ENCODE data around the gene CHST10.

CHST10 gene

DNA sequence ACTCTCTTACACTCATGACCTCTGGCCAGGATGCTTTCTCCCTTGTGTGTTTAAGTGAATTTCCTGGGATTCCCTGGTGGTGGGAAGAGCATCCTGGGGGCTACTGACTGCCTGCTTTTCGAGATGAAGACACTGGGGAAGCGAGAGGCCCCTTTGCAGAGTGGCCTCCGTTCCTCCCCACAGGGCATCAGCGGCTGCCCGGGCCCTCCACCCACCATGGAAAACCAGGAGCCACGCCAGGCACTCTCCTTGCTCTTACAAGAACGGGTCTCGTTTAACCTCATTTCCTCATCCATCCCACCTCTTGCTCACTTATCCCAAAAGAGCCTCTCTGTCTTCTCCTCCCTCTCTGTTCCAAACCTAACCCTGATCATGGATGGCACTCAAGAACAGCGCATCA, 17.8 kb downstream of the CHST10 start:
- in situ Hi-C loops (cut with HindIII; ENCODE audit: low sequenced_read_pairs), result no loop called here
- TF ChIP-seq, protein P1, sequence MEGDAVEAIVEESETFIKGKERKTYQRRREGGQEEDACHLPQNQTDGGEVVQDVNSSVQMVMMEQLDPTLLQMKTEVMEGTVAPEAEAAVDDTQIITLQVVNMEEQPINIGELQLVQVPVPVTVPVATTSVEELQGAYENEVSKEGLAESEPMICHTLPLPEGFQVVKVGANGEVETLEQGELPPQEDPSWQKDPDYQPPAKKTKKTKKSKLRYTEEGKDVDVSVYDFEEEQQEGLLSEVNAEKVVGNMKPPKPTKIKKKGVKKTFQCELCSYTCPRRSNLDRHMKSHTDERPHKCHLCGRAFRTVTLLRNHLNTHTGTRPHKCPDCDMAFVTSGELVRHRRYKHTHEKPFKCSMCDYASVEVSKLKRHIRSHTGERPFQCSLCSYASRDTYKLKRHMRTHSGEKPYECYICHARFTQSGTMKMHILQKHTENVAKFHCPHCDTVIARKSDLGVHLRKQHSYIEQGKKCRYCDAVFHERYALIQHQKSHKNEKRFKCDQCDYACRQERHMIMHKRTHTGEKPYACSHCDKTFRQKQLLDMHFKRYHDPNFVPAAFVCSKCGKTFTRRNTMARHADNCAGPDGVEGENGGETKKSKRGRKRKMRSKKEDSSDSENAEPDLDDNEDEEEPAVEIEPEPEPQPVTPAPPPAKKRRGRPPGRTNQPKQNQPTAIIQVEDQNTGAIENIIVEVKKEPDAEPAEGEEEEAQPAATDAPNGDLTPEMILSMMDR (IDR thresholded peaks at IDR 0.05; ENCODE audit: low read depth, low read length, missing control alignments), result no peak
- H3K4me3 ChIP-seq (ENCODE audit: low read depth, low read length), result no peak overlapping the region
- no peak for DNase-seq (ENCODE audit: low read depth)

DNA sequence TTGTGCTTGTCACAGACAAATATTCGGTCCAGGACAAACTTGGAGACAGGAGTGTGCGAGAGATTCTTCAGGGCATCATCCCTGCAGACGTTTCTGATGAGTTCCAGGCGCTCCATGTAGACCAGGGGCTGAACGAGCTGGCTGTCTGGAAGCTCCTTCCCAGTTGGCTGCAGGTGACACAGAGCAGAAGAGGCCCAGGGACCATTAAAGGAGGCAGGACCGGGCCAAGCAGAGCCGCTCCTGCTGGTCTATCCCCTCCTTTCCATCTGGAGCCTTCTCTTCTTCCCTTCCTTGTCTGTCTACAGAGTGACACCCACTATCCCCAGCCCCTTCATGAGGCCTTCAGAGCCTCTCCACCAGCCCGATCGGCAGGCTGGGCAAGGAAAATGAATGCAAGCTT, 19.5 kb downstream of the CHST10 start:
- in situ Hi-C loops (cut with HindIII; ENCODE audit: low sequenced_read_pairs), result no loop called here
- DNase-seq (ENCODE audit: low read depth), result no peak
- H3K4me3 ChIP-seq (ENCODE audit: low read depth, low read length), result no peak overlapping the region
- TF ChIP-seq, protein P1 (IDR thresholded peaks at IDR 0.05; ENCODE audit: low read depth, low read length, missing control alignments), result no peak

DNA sequence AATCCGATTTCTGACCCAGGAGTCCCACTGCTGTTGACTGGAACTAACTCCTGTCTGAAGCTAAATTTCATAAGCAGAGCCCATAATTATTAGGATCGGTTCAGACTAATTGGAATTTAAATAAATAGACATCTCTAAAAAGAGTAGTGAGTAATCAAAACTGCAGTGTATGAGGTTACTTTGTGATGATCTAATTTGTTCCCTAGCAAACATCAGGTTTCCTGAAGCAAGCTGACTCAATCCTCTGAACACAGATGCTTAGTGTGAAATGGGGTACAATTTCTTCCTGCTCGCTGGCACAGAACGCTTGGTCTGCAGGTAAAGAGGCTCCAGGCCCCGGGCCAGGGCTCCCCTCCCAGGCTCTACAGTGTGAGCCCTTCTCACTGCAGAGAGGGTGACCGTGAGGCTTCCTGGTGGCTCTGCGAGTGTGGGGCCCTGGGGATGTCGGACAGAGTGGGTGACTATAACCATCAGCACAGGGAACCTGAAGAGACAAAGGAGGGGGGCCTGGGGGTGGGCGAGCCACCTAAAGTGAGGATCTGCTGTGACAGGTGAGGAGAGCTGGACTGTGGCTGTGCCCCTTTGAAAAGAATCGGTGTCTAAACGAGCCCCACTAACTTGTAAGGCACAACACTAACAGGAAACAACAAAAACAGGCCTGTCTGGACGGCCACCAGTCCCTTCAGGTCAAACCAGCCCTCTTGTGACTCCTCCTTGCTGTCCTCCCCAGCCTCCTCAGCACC, 20.2 kb downstream of the CHST10 start:
- TF ChIP-seq, protein P1 (IDR thresholded peaks at IDR 0.05; ENCODE audit: low read depth, low read length, missing control alignments), result no peak
- no peak overlapping the region for H3K4me3 ChIP-seq (ENCODE audit: low read depth, low read length)
- no peak for DNase-seq (ENCODE audit: low read depth)
- in situ Hi-C loops (cut with HindIII; ENCODE audit: low sequenced_read_pairs), result no loop called here

DNA sequence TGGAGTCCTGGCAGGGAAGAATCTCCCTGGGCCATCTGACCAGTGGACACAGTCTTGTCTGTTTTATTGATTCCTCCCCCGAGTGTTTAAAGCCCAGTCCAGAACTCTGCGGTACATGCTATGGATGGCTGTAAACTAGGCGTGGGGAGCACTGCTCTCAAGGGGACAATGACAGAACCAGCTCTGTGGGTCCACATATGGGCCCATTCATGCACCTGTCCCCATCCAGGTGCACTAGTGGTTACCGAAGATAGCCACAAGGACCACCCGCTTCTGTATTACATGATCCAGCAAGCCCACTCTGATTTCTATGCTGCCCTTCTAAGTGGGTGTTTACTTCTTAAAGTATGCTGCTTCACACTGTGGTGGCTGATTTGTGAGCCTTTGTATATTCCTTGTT, 21.0 kb downstream of the CHST10 start:
- TF ChIP-seq, protein P1 (IDR thresholded peaks at IDR 0.05; ENCODE audit: low read depth, low read length, missing control alignments), result no peak
- no peak overlapping the region for H3K4me3 ChIP-seq (ENCODE audit: low read depth, low read length)
- no peak for DNase-seq (ENCODE audit: low read depth)
- in situ Hi-C loops (cut with HindIII; ENCODE audit: low sequenced_read_pairs), result no loop called here

DNA sequence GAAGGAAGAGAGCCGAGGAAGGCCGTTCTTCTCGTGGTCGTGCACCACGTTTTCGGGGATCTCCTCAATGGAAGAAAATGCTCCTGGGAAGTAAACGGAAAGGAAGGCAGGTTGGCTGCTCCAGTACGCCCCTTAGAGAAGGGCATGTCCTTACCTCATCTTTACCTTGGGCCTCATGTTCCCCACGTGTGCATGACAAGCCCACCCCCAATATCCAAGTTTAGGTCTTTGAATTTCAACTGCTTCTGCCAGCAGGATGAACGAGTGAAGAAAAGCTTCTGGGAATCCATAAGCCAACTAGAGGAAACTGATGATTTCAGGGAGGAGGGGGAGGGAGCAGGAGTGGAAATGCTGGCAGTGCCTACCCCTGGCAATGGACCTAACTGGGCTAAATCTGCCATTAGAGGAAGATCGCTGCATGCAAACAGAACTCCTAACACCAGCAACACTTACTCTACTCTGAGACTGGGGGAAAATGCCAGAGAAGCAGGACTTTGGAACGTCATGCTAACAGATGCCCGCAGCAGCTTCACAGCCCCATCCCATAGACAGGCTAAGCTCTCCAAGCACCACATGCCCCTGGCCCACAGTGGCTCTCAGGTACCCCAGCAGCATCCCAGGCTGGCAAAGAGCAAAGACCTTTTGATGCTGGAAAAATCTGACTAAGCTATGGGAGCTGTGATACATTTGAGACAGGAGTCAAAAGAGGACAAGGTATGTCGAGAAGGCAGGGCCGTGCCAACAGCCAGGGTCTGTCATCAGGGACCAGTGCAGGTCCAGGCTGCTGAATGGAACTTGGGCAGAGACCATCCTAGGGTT, 21.7 kb downstream of the CHST10 start:
- TF ChIP-seq, protein P1 (IDR thresholded peaks at IDR 0.05; ENCODE audit: low read depth, low read length, missing control alignments), result no peak

DNA sequence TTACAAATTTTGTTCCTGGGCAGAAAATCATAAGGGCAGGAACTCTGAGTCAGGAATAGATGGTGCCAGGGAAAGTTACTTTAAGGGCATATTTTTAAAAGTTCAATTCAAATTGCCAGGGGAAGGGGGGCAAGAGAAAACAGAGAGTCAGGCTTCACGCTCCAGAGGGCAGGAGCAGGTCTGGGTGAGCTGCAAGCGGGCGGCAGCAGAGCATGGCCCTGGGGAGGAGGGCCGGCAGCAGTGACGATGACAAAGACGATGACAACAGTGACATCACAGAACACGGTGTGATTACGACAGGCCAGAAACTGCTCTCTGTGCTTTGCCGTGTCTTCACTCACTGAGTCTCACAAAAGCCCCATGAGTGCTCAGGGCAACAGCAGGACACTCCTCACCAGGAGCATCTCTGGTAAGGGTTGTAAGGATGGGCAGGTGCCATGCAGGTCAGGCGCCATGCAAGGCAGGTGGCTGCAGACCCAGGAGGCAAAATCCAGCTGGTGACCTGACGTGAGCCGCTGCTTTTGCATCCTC, 23.3 kb downstream of the CHST10 start:
- TF ChIP-seq, protein P1 (IDR thresholded peaks at IDR 0.05; ENCODE audit: low read depth, low read length, missing control alignments), result no peak
- no peak for DNase-seq (ENCODE audit: low read depth)
- no peak overlapping the region for H3K4me3 ChIP-seq (ENCODE audit: low read depth, low read length)
- in situ Hi-C loops (cut with HindIII; ENCODE audit: low sequenced_read_pairs), result no loop called here

More for the DNA sequence above, 21.7 kb downstream of the CHST10 start:
- H3K4me3 ChIP-seq (ENCODE audit: low read depth, low read length), result no peak overlapping the region
- in situ Hi-C loops (cut with HindIII; ENCODE audit: low sequenced_read_pairs), result no loop called here
- DNase-seq (ENCODE audit: low read depth), result no peak

Measured in astrocyte of the cerebellum (primary cell).